T47D (cell line): ENCODE data around the gene PPP2R5C.
"Not testable (repeated sequence)": the region's sequence is repeated elsewhere in the genome, so short reads cannot be mapped to it uniquely, and the experiment has no call there.

Source experiments
- DNase-seq, 2 experiments: peaks; one replicate each; pipeline versions ENCODE4 v3.0.0 to v3.0.0-alpha.2; 2011 to 2012; ENCODE audit warnings: low read depth in 1 of 2, low spot score in 1 of 2
- JUND ChIP-seq: IDR thresholded peaks from 2 replicates; pipeline ENCODE4 v1.6.1; 2012; ENCODE audit warnings: low read depth
- in situ Hi-C: cut with HindIII; loops from 2 replicates; pipeline ENCODE4 v1.10.0; 2016; ENCODE audit warnings: low sequenced_read_pairs, low pct_unique_long_range_greater_than_20kb

PPP2R5C gene

DNA sequence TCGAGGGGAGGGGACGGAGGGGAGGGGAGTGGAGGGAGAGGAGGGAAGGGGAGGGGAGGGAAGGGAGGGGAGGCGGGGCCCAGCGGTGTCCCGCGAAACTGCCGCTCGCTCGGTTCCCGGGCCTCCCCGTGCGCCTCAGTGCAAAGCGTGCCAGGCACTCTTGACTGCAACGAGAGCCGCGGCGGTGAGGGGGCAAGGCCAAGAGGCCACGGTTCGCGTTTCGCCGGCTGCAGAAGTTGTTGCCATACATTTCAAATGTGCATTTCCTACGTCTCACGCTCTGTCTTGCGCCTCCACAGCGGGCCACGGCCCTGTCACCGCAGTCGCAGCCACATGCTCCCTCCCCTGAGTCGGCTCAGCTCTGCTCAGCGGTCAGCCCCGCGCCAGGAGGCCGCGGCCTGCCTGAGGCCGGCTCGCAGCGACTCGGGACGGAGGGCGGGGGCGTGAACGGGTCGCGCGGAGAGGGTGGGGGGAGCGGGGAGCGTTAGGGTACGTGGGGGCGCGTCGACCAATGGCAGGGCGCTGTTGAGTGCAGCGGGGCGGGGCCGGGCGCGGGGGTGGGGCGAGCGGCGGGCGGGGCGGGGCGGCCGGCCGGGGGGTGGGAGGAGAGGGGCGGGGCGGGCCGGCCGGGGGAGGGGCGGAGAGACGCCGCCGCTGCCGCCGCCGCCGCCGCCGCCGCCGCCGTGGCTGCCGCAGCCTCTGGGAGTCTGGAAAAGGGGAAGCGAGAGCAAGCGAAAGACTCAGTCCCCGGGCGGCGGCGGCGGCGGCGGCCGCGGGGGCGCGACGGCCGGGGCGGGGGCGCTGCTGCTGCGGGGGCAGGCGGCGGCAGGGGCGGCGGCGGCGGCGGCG, at the start of gene PPP2R5C:
PPP2R5C (plus strand) TSS at position 678 of the 849 bp plus-strand sequence. CDS start 185 bp downstream, outside the sequence.
- TF ChIP-seq JUND, result no peak
- DNase-seq, result peak; percentile 95 to 99
- in situ Hi-C loops, result no loop called here

DNA sequence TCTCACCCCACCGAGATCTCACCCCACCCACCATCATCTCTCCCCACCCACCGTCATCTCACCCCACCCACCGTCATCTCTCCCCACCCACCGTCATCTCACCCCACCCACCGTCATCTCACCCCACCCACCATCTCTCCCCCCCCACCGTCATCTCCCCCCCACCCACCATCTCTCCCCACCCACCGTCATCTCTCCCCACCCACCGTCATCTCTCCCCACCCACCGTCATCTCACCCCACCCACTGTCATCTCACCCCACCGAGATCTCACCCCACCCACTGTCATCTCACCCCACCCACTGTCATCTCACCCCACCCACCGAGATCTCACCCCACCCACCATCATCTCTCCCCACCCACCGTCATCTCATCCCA, 49.7 kb upstream of the PPP2R5C start:
- DNase-seq, in situ Hi-C loops: not testable (repeated sequence)

DNA sequence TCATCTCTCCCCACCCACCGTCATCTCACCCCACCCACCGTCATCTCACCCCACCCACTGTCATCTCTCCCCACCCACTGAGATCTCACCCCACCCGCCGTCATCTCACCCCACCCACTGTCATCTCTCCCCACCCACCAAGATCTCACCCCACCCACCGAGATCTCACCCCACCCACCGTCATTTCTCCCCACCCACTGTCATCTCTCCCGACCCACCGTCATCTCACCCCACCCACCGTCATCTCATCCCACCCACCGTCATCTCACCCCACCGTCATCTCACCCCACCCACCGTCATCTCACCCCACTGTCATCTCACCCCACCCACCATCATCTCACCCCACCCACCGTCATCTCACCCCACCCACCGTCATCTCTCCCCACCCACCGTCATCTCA, 49.2 kb upstream of the PPP2R5C start:
- in situ Hi-C loops, DNase-seq: not testable (repeated sequence)

GRCh38 chr14:101713091-101713490, 48.4 kb upstream of the PPP2R5C start:
- DNase-seq, in situ Hi-C loops: not testable (repeated sequence)

DNA sequence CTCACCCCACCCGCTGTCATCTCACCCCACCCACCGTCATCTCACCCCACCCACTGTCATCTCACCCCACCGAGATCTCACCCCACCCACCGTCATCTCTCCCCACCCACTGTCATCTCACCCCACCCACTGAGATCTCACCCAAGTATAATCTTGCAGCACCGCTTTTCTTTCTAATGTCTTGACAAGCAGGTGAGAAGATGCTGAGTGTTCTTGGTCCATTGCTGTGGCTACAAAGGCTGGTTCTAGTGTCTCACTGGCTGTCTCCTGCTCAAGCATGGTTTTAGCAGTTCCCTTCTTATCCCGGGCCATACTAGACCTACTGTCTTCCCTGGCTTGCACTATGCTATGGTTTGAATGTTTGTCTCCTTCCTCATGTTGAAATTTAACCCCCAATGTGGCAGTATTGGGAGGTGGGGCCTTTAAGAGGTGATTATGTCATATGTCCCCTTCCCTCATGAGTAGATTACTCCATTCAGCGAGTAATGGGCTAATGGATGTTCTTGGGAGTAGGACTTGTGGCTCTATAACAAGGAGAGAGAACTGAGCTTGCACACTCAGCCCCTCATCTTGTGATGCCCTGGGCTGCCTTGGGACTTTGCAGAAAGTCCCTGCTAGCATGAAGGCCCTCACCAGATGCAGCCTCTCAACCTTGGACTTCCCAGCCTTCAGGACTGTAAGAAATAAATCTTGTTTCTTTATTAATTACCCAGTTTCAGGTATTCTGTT, 47.7 kb upstream of the PPP2R5C start:
- in situ Hi-C loops, result no loop called here
- DNase-seq, result no peak
- TF ChIP-seq JUND, result no peak

DNA sequence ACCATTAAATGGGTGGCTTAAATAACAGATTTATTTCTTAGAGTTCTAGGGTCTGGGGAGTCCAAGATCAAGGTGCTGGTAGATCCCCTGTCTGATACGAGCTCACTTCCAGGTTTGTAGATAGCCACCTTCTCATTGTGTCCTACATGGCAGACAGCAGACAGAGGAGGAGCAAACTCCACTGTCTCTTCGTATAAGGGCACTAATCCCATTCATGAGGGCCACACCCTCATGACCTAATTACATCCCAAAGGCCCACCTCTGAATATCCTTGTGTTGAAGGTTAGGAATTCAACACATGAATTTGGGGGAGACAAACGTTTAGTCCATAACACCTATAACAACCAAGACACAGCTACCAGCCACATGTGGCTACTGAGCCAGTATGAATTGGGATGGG, 47.1 kb upstream of the PPP2R5C start:
- DNase-seq, result no peak
- no peak for TF ChIP-seq JUND
- in situ Hi-C loops, result no loop called here

- no peak for DNase-seq
- no peak for TF ChIP-seq JUND
- in situ Hi-C loops, result no loop called here
These were observed 46.1 kb upstream of the PPP2R5C start for GRCh38 chr14:101715210-101716076.

- in situ Hi-C loops, result no loop called here
- DNase-seq, result no peak
- TF ChIP-seq JUND, result no peak
These were observed 45.2 kb upstream of the PPP2R5C start for GRCh38 chr14:101716077-101716950.

DNA sequence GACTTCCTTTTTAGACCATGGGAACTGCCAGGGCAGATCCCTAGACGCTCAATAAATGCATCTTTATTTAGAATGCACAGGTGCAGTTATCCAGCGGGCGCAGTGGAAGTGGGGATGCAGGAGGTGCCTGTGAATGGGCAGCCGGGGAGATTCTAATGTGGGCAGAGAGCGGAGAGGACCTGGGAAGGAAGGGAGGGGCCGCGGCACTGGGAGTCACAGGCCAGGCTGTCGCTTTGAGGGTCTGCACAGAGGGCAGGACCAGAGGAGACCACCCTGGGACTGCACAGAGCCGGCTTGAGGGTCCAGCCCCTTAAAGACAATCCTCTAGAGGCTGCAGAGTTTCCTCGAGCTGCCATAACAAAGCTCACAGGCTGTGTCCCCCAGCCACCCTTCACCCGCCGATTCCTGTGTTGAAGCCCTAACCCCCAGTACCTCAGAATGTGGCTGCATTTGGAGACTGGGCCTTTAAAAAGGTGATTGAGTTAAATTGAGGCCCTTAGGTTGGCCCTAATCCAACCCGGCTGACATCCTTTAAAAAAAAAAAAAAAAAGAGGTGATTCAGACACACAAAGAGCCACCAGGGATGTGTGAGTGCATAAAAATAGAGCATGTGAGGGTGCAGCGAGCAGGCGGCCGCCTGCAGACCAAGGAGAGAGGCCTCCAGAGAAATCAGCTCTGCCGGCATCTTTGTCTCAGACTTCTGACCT, 44.4 kb upstream of the PPP2R5C start:
- TF ChIP-seq JUND, result no peak
- DNase-seq, result no peak
- in situ Hi-C loops, result no loop called here

- in situ Hi-C loops, result no loop called here
These were observed 43.6 kb upstream of the PPP2R5C start for GRCh38 chr14:101717663-101718490.

More at GRCh38 chr14:101717663-101718490, 43.6 kb upstream of the PPP2R5C start:
- DNase-seq, result no peak
- no peak for TF ChIP-seq JUND
